Transverse colon (tissue), 3 donors: ENCODE data around the gene KCNJ10.

Experiments used
- EP300 ChIP-seq: sonication (generic); formaldehyde crosslinking; IDR thresholded peaks from one replicate; pipeline ENCODE4 v1.6.1; 2017; ENCODE audit warnings: antibody characterized with exemption, low read depth
- POLR2A ChIP-seq: fragments of 450-650 bp; IDR thresholded peaks from one replicate; pipeline ENCODE4 v1.6.1; 2016; ENCODE audit warnings: antibody characterized with exemption, mild to moderate bottlenecking, moderate library complexity
- TF ChIP-seq, protein P1 (sequence below), 5 experiments: fragments of 200-600 bp in 3 of 5; fragments of 450-650 bp in 2 of 5; sonication (generic) in 3 of 5; IDR thresholded peaks; 1 replicate in 2 of 5; 2 replicates in 3 of 5; pipeline ENCODE4 v1.5.1; 2016 to 2017; ENCODE audit warnings: antibody characterized with exemption in 5 of 5, inconsistent platforms in 3 of 5, mild to moderate bottlenecking in 2 of 5, moderate library complexity in 1 of 5

GRCh38 chr1:160025314-160025713 lies 44.6 kb downstream of the KCNJ10 start:
- TF ChIP-seq, protein P1, sequence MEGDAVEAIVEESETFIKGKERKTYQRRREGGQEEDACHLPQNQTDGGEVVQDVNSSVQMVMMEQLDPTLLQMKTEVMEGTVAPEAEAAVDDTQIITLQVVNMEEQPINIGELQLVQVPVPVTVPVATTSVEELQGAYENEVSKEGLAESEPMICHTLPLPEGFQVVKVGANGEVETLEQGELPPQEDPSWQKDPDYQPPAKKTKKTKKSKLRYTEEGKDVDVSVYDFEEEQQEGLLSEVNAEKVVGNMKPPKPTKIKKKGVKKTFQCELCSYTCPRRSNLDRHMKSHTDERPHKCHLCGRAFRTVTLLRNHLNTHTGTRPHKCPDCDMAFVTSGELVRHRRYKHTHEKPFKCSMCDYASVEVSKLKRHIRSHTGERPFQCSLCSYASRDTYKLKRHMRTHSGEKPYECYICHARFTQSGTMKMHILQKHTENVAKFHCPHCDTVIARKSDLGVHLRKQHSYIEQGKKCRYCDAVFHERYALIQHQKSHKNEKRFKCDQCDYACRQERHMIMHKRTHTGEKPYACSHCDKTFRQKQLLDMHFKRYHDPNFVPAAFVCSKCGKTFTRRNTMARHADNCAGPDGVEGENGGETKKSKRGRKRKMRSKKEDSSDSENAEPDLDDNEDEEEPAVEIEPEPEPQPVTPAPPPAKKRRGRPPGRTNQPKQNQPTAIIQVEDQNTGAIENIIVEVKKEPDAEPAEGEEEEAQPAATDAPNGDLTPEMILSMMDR (IDR thresholded peaks at IDR 0.05), result no peak
- TF ChIP-seq EP300 (no peak), POLR2A (no peak)
